ENCODE measurements around the gene LCP1.

LCP1 gene

DNA sequence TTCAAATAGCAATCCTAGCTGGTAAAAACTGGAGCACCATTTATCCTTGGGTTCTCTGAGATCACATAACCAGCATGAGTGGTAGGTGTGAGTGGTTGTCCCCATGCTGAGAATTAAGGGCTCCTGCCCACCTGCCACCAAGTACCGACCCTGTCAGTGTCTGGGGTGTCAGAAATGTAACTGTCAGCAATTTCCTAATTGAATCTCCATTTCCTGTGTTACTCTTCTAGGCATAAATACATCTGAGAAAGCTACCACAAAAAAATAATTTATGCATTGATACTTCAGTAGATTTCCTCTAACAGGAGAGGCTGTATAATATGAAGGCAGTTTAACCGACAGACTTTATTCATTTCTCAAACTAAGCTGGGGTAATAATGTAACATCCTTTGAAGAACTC is 102.2 kb downstream of the LCP1 start:
- Histone ChIP-seq H2AFZ (ENCODE audit: low read length, unreplicated experiment) (no peak overlapping the region), H3K4me1 (ENCODE audit: control insufficient read depth, insufficient read depth, low read length, unreplicated experiment) (no peaks in the 10 kb centered on the region), H3K36me3 (ENCODE audit: insufficient read depth, low read length) (no peaks in the 10 kb centered on the region), H3K4me3 (ENCODE audit: low read depth, low read length) (no peak overlapping the region), H3K27me3 (ENCODE audit: insufficient read depth, low read length) (no peaks in the 10 kb centered on the region), H3K27ac (ENCODE audit: low read depth, low read length) (no peak overlapping the region), H3K79me2 (ENCODE audit: control insufficient read depth, insufficient read depth, low read length, unreplicated experiment) (no peaks in the 10 kb centered on the region)

DNA sequence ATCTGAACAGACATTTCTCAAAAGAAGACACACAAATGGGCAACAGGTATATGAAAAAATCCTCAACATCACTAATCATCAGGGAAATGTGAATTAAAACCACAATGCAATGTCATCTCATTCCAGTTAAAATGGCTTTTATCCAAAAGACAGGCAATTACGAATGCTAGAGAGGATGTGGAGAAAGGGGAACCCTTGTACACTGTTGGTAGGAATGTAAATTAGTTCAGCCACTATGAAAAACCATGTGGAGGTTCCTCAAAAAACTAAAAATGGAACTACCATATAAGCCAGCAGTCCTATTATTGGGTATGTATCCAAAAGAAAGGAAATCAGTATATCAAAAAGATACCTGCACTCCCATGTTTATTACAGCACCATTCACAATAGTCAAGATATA is 104.7 kb downstream of the LCP1 start:
- no peak overlapping the region for H3K4me3 ChIP-seq (ENCODE audit: low read depth, low read length)
- no peaks in the 10 kb centered on the region for H3K36me3 ChIP-seq (ENCODE audit: insufficient read depth, low read length)
- no peak overlapping the region for H2AFZ ChIP-seq (ENCODE audit: low read length, unreplicated experiment)

DNA sequence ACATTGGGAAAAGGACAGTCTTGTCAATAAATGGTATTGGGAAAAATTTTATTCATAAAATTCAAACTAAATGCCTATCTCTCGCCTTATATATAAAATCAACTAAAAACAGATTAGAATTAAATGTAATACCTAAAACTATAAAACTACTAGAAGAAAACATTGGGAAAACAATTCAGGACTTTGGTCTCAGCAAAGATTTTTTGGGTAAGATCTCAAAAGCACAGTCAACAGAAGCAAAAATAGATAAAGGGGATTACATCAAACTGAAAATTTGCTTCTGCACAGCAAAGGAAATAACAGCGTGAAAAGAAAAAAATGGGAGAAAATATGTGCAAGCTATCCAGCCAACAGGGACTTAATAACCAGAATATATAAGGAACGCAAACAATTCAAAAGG is 105.2 kb downstream of the LCP1 start:
- no peaks in the 10 kb centered on the region for H3K4me1 ChIP-seq (ENCODE audit: control insufficient read depth, insufficient read depth, low read length, unreplicated experiment)
- no peak overlapping the region for H2AFZ ChIP-seq (ENCODE audit: low read length, unreplicated experiment)
- H3K4me3 ChIP-seq (ENCODE audit: low read depth, low read length), result no peak overlapping the region
- no peaks in the 10 kb centered on the region for H3K79me2 ChIP-seq (ENCODE audit: control insufficient read depth, insufficient read depth, low read length, unreplicated experiment)
- no peaks in the 10 kb centered on the region for H3K27me3 ChIP-seq (ENCODE audit: insufficient read depth, low read length)
- H3K36me3 ChIP-seq (ENCODE audit: insufficient read depth, low read length), result no peaks in the 10 kb centered on the region
- no peak overlapping the region for H3K27ac ChIP-seq (ENCODE audit: low read depth, low read length)

More for the DNA sequence above, 104.7 kb downstream of the LCP1 start:
- no peaks in the 10 kb centered on the region for H3K79me2 ChIP-seq (ENCODE audit: control insufficient read depth, insufficient read depth, low read length, unreplicated experiment)
- H3K4me1 ChIP-seq (ENCODE audit: control insufficient read depth, insufficient read depth, low read length, unreplicated experiment), result no peaks in the 10 kb centered on the region
- H3K27me3 ChIP-seq (ENCODE audit: insufficient read depth, low read length), result no peaks in the 10 kb centered on the region
- H3K27ac ChIP-seq (ENCODE audit: low read depth, low read length), result no peak overlapping the region

All from ACC112 (cell line).